Activated T-helper 1 cell treated with anti-CD3 and anti-CD28 coated beads, Interleukin-12 subunit alpha, Interleukin-12 subunit beta, Interleukin-2, Interleukin-4 antibody, amounts not matched to agents 30 ng/mL and 10 ng/mL and 1 ng/mL, durations not matched to agents 14 hours and 24 hours and 36 hours (primary cell): ENCODE results near the gene MEF2A. TPM values are rescaled to one million over a fixed set of nuclear protein-coding genes. Genes with fewer than 3 reads are reported as not detected.
"Not testable (repeated sequence)": the region's sequence is repeated elsewhere in the genome, so short reads cannot be mapped to it uniquely, and the experiment has no call there.

Experiments used
- DNase-seq: peaks from one replicate; pipeline ENCODE4 v3.0.0; 2021; ENCODE audit warnings: low spot score
- H3K27ac Mint-ChIP-seq: one replicate; pipeline ENCODE4 v1.8.0; 2021; ENCODE audit warnings: mild to moderate bottlenecking, mixed read lengths
- H3K27me3 Mint-ChIP-seq: one replicate; pipeline ENCODE4 v1.8.0; 2022; ENCODE audit warnings: mild to moderate bottlenecking, moderate library complexity, mixed read lengths; ENCODE audit not compliant: insufficient read depth
- H3K36me3 Mint-ChIP-seq: one replicate; pipeline ENCODE4 v1.8.0; 2021; ENCODE audit warnings: low read depth, mixed read lengths
- H3K4me1 Mint-ChIP-seq: one replicate; pipeline ENCODE4 v1.8.0; 2021; ENCODE audit warnings: low read depth, mixed read lengths
- H3K4me3 Mint-ChIP-seq: one replicate; pipeline ENCODE4 v1.8.0; 2021; ENCODE audit warnings: mild to moderate bottlenecking, moderate library complexity, mixed read lengths
- H3K9me3 Mint-ChIP-seq: one replicate; pipeline ENCODE4 v1.8.0; 2021; ENCODE audit warnings: mixed read lengths
- intact Hi-C: fragments of 100-400 bp; cut with micrococcal nuclease; formaldehyde crosslinking; loops from one replicate; pipeline ENCODE4 v1.15.1; 2024
- total RNA-seq: library from RNA; stranded (reverse); gene quantifications from 2 replicates; pipeline ENCODE4 v1.2.3, GENCODE V29; 2022

Gene MEF2A
- 27.4 and 30.2 TPM in 2 replicates for total RNA-seq

- intact Hi-C loops = loop anchor here (1.0 to 10.0 kb wide), 9 partner anchors 52 to 1039 kb away; partner anchors contain the start of genes ASB7, LINS1, LRRC28 and LYSMD4
- Mint-ChIP-seq H3K4me1 (peaks cover 36% of the 10 kb centered on the region), H3K9me3 (no peaks in the 10 kb centered on the region), H3K4me3 (peak within 1 kb of the TSS; percentile 98), H3K27me3 (peaks cover 4% of the 10 kb centered on the region), H3K36me3 (peaks cover 7% of the 10 kb centered on the region), H3K27ac (peak within 1 kb of the TSS; percentile 95)
- DNase-seq = peak; percentile 89
Measured at GRCh38 chr15:99565299-99566156, at the start of gene MEF2A. TSS of gene MEF2A (plus strand) at chr15:99565984. CDS start at chr15:99633120, 67,136 bp downstream.

GRCh38 chr15:99518191-99518590 lies 47.6 kb upstream of the MEF2A start:
- H3K4me3 Mint-ChIP-seq = no peak overlapping the region
- H3K27me3 Mint-ChIP-seq = peaks cover 2% of the 10 kb centered on the region
- DNase-seq = no peak
- no peaks in the 10 kb centered on the region for H3K36me3 Mint-ChIP-seq
- no peaks in the 10 kb centered on the region for H3K9me3 Mint-ChIP-seq
- peaks cover 4% of the 10 kb centered on the region for H3K4me1 Mint-ChIP-seq
- no peak overlapping the region for H3K27ac Mint-ChIP-seq
- intact Hi-C loops = no loop called here

GRCh38 chr15:99519366-99519765 lies 46.4 kb upstream of the MEF2A start:
- intact Hi-C loops, H3K27ac Mint-ChIP-seq, H3K27me3 Mint-ChIP-seq, H3K4me1 Mint-ChIP-seq, DNase-seq, H3K4me3 Mint-ChIP-seq, H3K36me3 Mint-ChIP-seq, H3K9me3 Mint-ChIP-seq: not testable (repeated sequence)

GRCh38 chr15:99522288-99522687 lies 43.5 kb upstream of the MEF2A start:
- Mint-ChIP-seq H3K4me1 (peaks cover 7% of the 10 kb centered on the region), H3K36me3 (peaks cover 4% of the 10 kb centered on the region), H3K4me3 (no peak overlapping the region), H3K9me3 (peaks cover 5% of the 10 kb centered on the region), H3K27me3 (peaks cover 4% of the 10 kb centered on the region), H3K27ac (no peak overlapping the region)
- intact Hi-C loops = no loop called here
- no peak for DNase-seq

GRCh38 chr15:99526176-99526575 lies 39.6 kb upstream of the MEF2A start:
- peaks cover 7% of the 10 kb centered on the region for H3K4me1 Mint-ChIP-seq
- H3K4me3 Mint-ChIP-seq = no peak overlapping the region
- H3K36me3 Mint-ChIP-seq = peaks cover 4% of the 10 kb centered on the region
- intact Hi-C loops = no loop called here
- H3K27ac Mint-ChIP-seq = no peak overlapping the region
- peaks cover 3% of the 10 kb centered on the region for H3K27me3 Mint-ChIP-seq
- peaks cover 13% of the 10 kb centered on the region for H3K9me3 Mint-ChIP-seq
- no peak for DNase-seq

- intact Hi-C loops = no loop called here
- peaks cover 13% of the 10 kb centered on the region for H3K9me3 Mint-ChIP-seq
- H3K4me3 Mint-ChIP-seq = no peak overlapping the region
- H3K27ac Mint-ChIP-seq = no peak overlapping the region
- H3K36me3 Mint-ChIP-seq = peaks cover 4% of the 10 kb centered on the region
- H3K27me3 Mint-ChIP-seq = peaks cover 3% of the 10 kb centered on the region
- peaks cover 7% of the 10 kb centered on the region for H3K4me1 Mint-ChIP-seq
- no peak for DNase-seq
Measured at GRCh38 chr15:99526671-99527070, 39.1 kb upstream of the MEF2A start.

GRCh38 chr15:99536422-99537040 lies 29.3 kb upstream of the MEF2A start:
- Mint-ChIP-seq H3K27me3 (peaks cover 11% of the 10 kb centered on the region), H3K36me3 (no peaks in the 10 kb centered on the region), H3K4me3 (no peak overlapping the region), H3K4me1 (no peaks in the 10 kb centered on the region), H3K9me3 (peaks cover 4% of the 10 kb centered on the region), H3K27ac (no peak overlapping the region)
- intact Hi-C loops = no loop called here
- DNase-seq = no peak

GRCh38 chr15:99537344-99537743 lies 28.4 kb upstream of the MEF2A start:
- intact Hi-C loops = no loop called here
- H3K27ac Mint-ChIP-seq = no peak overlapping the region
- peaks cover 11% of the 10 kb centered on the region for H3K27me3 Mint-ChIP-seq

GRCh38 chr15:99538261-99538660 lies 27.5 kb upstream of the MEF2A start:
- Mint-ChIP-seq H3K27ac (no peak overlapping the region), H3K4me1 (no peaks in the 10 kb centered on the region), H3K9me3 (no peaks in the 10 kb centered on the region), H3K4me3 (no peak overlapping the region), H3K36me3 (no peaks in the 10 kb centered on the region), H3K27me3 (peaks cover 14% of the 10 kb centered on the region)
- intact Hi-C loops = no loop called here
- DNase-seq = no peak

More at GRCh38 chr15:99537344-99537743, 28.4 kb upstream of the MEF2A start:
- no peaks in the 10 kb centered on the region for H3K36me3 Mint-ChIP-seq
- H3K9me3 Mint-ChIP-seq = peaks cover 1% of the 10 kb centered on the region
- no peaks in the 10 kb centered on the region for H3K4me1 Mint-ChIP-seq
- no peak for DNase-seq
- H3K4me3 Mint-ChIP-seq = no peak overlapping the region

GRCh38 chr15:99542828-99543227 lies 23.0 kb upstream of the MEF2A start:
- no peaks in the 10 kb centered on the region for H3K9me3 Mint-ChIP-seq
- intact Hi-C loops = no loop called here

GRCh38 chr15:99545605-99546004 lies 20.2 kb upstream of the MEF2A start:
- H3K4me3 Mint-ChIP-seq = no peak overlapping the region
- no peaks in the 10 kb centered on the region for H3K36me3 Mint-ChIP-seq
- peaks cover 2% of the 10 kb centered on the region for H3K9me3 Mint-ChIP-seq
- intact Hi-C loops = no loop called here
- peaks cover 8% of the 10 kb centered on the region for H3K4me1 Mint-ChIP-seq
- peaks cover 7% of the 10 kb centered on the region for H3K27me3 Mint-ChIP-seq
- no peak for DNase-seq
- H3K27ac Mint-ChIP-seq = no peak overlapping the region

More at GRCh38 chr15:99542828-99543227, 23.0 kb upstream of the MEF2A start:
- Mint-ChIP-seq H3K27me3 (peaks cover 7% of the 10 kb centered on the region), H3K27ac (no peak overlapping the region), H3K4me3 (no peak overlapping the region), H3K36me3 (no peaks in the 10 kb centered on the region), H3K4me1 (no peaks in the 10 kb centered on the region)
- DNase-seq = no peak

- DNase-seq = no peak
- H3K27me3 Mint-ChIP-seq = peaks cover 7% of the 10 kb centered on the region
- no peaks in the 10 kb centered on the region for H3K36me3 Mint-ChIP-seq
- no peak overlapping the region for H3K4me3 Mint-ChIP-seq
- H3K9me3 Mint-ChIP-seq = peaks cover 2% of the 10 kb centered on the region
- peaks cover 8% of the 10 kb centered on the region for H3K4me1 Mint-ChIP-seq
- no peak overlapping the region for H3K27ac Mint-ChIP-seq
- intact Hi-C loops = no loop called here
Measured at GRCh38 chr15:99546441-99547100, 19.2 kb upstream of the MEF2A start.

GRCh38 chr15:99547517-99547916 lies 18.3 kb upstream of the MEF2A start:
- H3K36me3 Mint-ChIP-seq = no peaks in the 10 kb centered on the region
- no peak overlapping the region for H3K4me3 Mint-ChIP-seq
- peaks cover 2% of the 10 kb centered on the region for H3K9me3 Mint-ChIP-seq
- peaks cover 5% of the 10 kb centered on the region for H3K27me3 Mint-ChIP-seq
- no peak for DNase-seq
- H3K27ac Mint-ChIP-seq = no peak overlapping the region
- intact Hi-C loops = no loop called here
- peaks cover 8% of the 10 kb centered on the region for H3K4me1 Mint-ChIP-seq
